Endothelial cell (in vitro differentiated cells): ENCODE results near the gene ICAM1. TPM values are rescaled to one million over a fixed set of nuclear protein-coding genes. Genes with fewer than 3 reads are reported as not detected.

Source experiments
- DNase-seq: peaks from one replicate; pipeline ENCODE4 v3.0.0; 2021; ENCODE audit warnings: low spot score
- H3K27ac Mint-ChIP-seq: one replicate; pipeline ENCODE4 v1.8.0; 2021; ENCODE audit warnings: mixed read lengths, inconsistent platforms; ENCODE audit not compliant: unreplicated experiment
- H3K27me3 Mint-ChIP-seq: one replicate; pipeline ENCODE4 v1.8.0; 2021; ENCODE audit warnings: mild to moderate bottlenecking, moderate library complexity, mixed read lengths, inconsistent platforms; ENCODE audit not compliant: unreplicated experiment
- H3K36me3 Mint-ChIP-seq: one replicate; pipeline ENCODE4 v1.8.0; 2021; ENCODE audit warnings: mild to moderate bottlenecking, low read depth, mixed read lengths, inconsistent platforms; ENCODE audit not compliant: unreplicated experiment
- H3K4me1 Mint-ChIP-seq: one replicate; pipeline ENCODE4 v1.8.0; 2021; ENCODE audit warnings: mild to moderate bottlenecking, mixed read lengths, inconsistent platforms; ENCODE audit not compliant: unreplicated experiment
- H3K4me3 Mint-ChIP-seq: one replicate; pipeline ENCODE4 v1.8.0; 2021; ENCODE audit warnings: mild to moderate bottlenecking, mixed read lengths, inconsistent platforms; ENCODE audit not compliant: unreplicated experiment
- H3K9me3 Mint-ChIP-seq: one replicate; pipeline ENCODE4 v1.8.0; 2021; ENCODE audit warnings: mixed read lengths, inconsistent platforms; ENCODE audit not compliant: unreplicated experiment
- long read RNA-seq: library from polyadenylated mRNA; unstranded; transcript quantifications from one replicate; pipeline ENCODE4 v2.0.0, GENCODE V29; 2020; ENCODE audit not compliant: unreplicated experiment
- total RNA-seq: library from RNA; stranded (reverse); fragmentation: NEBNext Ultra II Directional; extraction: Animal tissue kit (Norgen Biotek cat#: 25700); gene quantifications from one replicate; pipeline ENCODE4 v1.2.1, GENCODE V29; 2021; ENCODE audit not compliant: unreplicated experiment
- TF ChIP-seq, protein P1 (sequence below): fragments of 200-600 bp; sonication (generic); IDR thresholded peaks from one replicate; pipeline ENCODE4 v1.5.0; 2021; ENCODE audit warnings: antibody characterized with exemption; ENCODE audit not compliant: unreplicated experiment

The ICAM1 gene, protein sequence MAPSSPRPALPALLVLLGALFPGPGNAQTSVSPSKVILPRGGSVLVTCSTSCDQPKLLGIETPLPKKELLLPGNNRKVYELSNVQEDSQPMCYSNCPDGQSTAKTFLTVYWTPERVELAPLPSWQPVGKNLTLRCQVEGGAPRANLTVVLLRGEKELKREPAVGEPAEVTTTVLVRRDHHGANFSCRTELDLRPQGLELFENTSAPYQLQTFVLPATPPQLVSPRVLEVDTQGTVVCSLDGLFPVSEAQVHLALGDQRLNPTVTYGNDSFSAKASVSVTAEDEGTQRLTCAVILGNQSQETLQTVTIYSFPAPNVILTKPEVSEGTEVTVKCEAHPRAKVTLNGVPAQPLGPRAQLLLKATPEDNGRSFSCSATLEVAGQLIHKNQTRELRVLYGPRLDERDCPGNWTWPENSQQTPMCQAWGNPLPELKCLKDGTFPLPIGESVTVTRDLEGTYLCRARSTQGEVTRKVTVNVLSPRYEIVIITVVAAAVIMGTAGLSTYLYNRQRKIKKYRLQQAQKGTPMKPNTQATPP
- 7.2 TPM for total RNA-seq
- long read RNA-seq, partial matches to known transcripts, result 0 of 5 reads
- long read RNA-seq, other reads (novel, unspliced or antisense), result 1 of 5 reads

DNA sequence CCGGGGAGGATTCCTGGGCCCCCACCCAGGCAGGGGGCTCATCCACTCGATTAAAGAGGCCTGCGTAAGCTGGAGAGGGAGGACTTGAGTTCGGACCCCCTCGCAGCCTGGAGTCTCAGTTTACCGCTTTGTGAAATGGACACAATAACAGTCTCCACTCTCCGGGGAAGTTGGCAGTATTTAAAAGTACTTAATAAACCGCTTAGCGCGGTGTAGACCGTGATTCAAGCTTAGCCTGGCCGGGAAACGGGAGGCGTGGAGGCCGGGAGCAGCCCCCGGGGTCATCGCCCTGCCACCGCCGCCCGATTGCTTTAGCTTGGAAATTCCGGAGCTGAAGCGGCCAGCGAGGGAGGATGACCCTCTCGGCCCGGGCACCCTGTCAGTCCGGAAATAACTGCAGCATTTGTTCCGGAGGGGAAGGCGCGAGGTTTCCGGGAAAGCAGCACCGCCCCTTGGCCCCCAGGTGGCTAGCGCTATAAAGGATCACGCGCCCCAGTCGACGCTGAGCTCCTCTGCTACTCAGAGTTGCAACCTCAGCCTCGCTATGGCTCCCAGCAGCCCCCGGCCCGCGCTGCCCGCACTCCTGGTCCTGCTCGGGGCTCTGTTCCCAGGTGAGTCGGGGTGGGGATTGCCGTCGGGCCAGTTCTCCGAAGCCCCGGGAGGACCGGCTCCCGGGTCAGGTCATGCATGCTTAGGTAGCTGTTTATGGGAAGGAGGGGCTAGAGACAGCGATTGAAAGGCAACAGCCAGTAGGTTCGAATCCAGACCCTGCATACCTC is at the start of gene ICAM1:
ICAM1 (plus strand) TSS at position 505 of the 779 bp plus-strand sequence; CDS start at position 545, 40 bp downstream.
- TF ChIP-seq, protein P1, sequence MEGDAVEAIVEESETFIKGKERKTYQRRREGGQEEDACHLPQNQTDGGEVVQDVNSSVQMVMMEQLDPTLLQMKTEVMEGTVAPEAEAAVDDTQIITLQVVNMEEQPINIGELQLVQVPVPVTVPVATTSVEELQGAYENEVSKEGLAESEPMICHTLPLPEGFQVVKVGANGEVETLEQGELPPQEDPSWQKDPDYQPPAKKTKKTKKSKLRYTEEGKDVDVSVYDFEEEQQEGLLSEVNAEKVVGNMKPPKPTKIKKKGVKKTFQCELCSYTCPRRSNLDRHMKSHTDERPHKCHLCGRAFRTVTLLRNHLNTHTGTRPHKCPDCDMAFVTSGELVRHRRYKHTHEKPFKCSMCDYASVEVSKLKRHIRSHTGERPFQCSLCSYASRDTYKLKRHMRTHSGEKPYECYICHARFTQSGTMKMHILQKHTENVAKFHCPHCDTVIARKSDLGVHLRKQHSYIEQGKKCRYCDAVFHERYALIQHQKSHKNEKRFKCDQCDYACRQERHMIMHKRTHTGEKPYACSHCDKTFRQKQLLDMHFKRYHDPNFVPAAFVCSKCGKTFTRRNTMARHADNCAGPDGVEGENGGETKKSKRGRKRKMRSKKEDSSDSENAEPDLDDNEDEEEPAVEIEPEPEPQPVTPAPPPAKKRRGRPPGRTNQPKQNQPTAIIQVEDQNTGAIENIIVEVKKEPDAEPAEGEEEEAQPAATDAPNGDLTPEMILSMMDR, result no peak
- peaks cover 14% of the 10 kb centered on the region for H3K4me1 Mint-ChIP-seq
- DNase-seq, result peak; percentile 77
- H3K36me3 Mint-ChIP-seq, result no peaks in the 10 kb centered on the region
- no peaks in the 10 kb centered on the region for H3K9me3 Mint-ChIP-seq
- H3K4me3 Mint-ChIP-seq, result no peak within 1 kb of the TSS
- peak within 1 kb of the TSS; percentile 84 for H3K27ac Mint-ChIP-seq
- H3K27me3 Mint-ChIP-seq, result peaks cover 17% of the 10 kb centered on the region

DNA sequence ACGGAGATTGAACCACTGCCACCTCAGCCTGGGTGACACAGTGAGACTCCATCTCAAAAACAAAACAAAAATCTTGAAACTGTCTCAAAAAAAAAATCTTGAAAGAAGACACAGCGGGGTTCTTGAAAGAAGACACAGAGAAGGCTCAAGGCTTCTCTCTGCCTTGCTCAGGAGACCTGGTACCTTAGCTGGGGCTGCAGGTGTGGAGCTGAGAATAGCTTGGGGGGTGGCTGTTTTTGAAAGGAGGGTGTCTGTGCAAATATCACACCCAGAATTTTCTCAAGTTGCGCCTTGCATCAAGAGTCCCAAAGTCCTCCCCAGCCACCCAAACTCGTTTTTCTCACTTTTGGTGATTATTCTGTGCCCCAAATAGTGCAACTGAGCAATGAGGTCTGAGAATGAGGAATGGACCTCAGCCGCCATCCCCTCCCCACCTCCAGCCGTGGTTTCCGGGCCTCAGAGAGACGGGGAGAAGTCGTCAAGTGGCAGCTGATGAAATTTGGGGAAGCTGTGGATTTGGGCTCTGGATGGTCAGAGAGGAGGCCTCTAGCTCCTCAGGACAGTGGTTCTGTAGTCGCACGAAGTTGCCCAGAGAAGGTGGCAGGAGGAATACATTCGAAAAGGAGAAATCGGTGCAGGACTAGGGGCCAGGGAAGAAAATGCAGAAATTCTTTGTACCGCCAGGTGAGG is 48.6 kb upstream of the ICAM1 start:
- Mint-ChIP-seq H3K4me1 (peaks cover 3% of the 10 kb centered on the region), H3K27ac (peak overlapping the region; percentile 36), H3K36me3 (peaks cover 9% of the 10 kb centered on the region), H3K9me3 (no peaks in the 10 kb centered on the region), H3K4me3 (peak overlapping the region; percentile 24), H3K27me3 (peaks cover 3% of the 10 kb centered on the region)
- no peak for DNase-seq
- TF ChIP-seq, protein P1, result no peak

DNA sequence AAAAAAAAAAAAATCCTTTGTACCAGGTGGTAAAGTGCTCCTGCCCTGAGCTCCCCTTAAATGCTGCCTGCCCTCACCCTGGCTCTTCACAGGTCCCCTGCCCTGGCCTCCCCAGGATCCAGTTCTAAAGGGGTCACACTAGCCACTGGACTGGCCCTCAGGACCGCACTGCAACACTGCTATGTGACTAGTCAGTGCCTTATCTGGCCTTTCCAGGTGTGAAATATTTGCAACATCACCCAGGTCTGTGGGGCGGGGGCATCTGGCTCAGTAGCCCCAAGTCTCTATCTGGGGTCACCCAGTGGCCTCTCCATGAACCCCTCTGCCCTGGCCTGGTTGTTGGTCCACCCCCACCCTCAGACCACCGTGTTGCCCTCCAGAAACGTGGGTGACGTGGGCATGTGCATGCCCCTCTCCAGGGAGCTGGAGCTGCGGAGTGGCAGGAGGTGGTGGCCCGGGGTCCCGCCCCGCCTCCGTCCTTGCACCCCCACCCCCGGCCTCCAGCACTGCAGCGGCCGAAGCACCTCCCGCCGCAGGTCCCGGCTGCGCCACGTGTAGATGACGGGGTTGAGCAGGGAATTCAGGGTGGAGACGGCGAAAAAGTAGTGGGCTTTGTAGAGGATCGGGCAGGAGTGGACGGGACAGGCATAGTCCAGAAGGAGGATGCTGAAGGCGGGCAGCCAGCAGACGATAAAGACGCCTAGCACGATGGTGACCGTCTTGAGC is 47.3 kb upstream of the ICAM1 start:
- no peak overlapping the region for H3K27ac Mint-ChIP-seq
- H3K27me3 Mint-ChIP-seq, result peaks cover 3% of the 10 kb centered on the region
- H3K36me3 Mint-ChIP-seq, result peaks cover 9% of the 10 kb centered on the region
- no peak overlapping the region for H3K4me3 Mint-ChIP-seq
- DNase-seq, result no peak
- TF ChIP-seq, protein P1, result no peak
- no peaks in the 10 kb centered on the region for H3K9me3 Mint-ChIP-seq
- H3K4me1 Mint-ChIP-seq, result peaks cover 3% of the 10 kb centered on the region

DNA sequence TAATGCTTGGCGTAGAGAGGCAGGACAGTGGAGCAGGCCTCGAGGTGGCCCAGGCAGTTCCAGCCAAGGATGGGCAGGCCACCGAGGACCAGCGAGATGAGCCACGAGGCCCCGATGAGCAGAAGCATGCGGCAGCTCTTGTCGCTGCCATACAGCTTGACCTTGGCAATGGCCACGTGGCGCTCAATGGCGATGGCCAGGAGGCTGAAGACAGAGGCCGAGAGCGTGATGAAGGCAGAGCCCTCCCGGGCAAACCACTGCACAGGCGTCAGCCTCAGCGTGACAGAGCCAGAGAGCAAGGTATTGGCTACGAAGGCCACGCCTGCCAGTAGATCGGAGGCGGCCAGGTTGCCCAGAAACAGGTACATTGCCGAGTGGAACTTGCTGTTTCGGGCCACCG is 46.6 kb upstream of the ICAM1 start:
- TF ChIP-seq, protein P1, result no peak
- no peak for DNase-seq
- peaks cover 4% of the 10 kb centered on the region for H3K27me3 Mint-ChIP-seq
- peaks cover 3% of the 10 kb centered on the region for H3K4me1 Mint-ChIP-seq
- H3K4me3 Mint-ChIP-seq, result no peak overlapping the region
- peaks cover 9% of the 10 kb centered on the region for H3K36me3 Mint-ChIP-seq
- H3K9me3 Mint-ChIP-seq, result no peaks in the 10 kb centered on the region
- H3K27ac Mint-ChIP-seq, result no peak overlapping the region
